Left renal pelvis (tissue), 4 donors: ENCODE data around the gene TMEM161B. TPM values are rescaled to one million over a fixed set of nuclear protein-coding genes. Genes with fewer than 3 reads are reported as not detected.
"Not testable (repeated sequence)": the region's sequence is repeated elsewhere in the genome, so short reads cannot be mapped to it uniquely, and the experiment has no call there.

Experiments
- DNase-seq, 4 donors: peaks; one replicate each; pipeline ENCODE4 v3.0.0-alpha.2; 2013; ENCODE audit warnings: low read depth in 4 of 4, low spot score in 3 of 4
- polyA plus RNA-seq, 4 donors: library from polyadenylated mRNA; unstranded; fragments of 120-200 nt; gene quantifications; one replicate each; pipeline ENCODE4 v1.2.1, GENCODE V29; 2013; ENCODE audit not compliant: insufficient read length in 4 of 4

The TMEM161B gene
- polyA plus RNA-seq: 10 to 100 TPM; 21.4 to 30.8 (median 25.9) TPM

GRCh38 chr5:88268385-88269184, at the start of gene TMEM161B:
TMEM161B (minus strand) TSS chr5:88268845; CDS start chr5:88268723, 122 bp downstream.
- DNase-seq: peak; percentile 72 to 82 (median 76)

- DNase-seq: no peak
Observed at GRCh38 chr5:88304356-88304755, 35.7 kb upstream of the TMEM161B start.

- DNase-seq: no peak
Observed at GRCh38 chr5:88298425-88298824, 29.8 kb upstream of the TMEM161B start.

GRCh38 chr5:88290801-88291200, 22.2 kb upstream of the TMEM161B start:
- no peak for DNase-seq

GRCh38 chr5:88288528-88289197, 20.0 kb upstream of the TMEM161B start:
- no peak for DNase-seq

DNA sequence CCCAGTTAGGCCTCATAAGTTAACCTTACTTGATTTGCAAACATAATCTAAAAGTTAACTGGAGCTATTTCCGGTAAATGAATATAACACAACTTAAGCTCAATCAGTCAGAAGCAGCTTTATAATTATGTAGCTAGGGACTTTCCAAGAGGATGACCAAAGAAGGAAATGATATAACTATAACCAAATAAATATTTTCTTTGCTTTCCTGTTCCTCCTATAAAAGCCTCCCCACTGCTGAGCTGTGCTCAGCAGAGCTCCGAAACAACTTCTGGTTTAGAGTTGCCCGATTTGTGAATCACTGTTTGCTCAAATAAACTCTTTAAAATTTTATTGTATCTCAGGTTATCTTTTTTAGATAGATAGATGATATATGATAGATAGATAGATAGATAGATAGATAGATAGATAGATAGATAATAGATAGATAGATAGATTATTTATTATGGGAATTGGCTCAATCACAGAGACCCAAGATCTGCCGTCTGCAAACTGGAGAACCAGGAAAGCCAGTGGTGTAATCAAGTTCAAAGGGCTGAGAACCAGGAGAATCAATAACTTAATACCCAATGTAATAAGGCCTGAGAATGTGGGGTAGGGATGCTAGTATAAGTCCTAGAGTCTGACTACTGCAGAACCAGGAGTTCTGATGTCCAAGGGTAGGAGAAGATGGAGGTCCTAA, 19.3 kb upstream of the TMEM161B start:
- DNase-seq: no peak

DNA sequence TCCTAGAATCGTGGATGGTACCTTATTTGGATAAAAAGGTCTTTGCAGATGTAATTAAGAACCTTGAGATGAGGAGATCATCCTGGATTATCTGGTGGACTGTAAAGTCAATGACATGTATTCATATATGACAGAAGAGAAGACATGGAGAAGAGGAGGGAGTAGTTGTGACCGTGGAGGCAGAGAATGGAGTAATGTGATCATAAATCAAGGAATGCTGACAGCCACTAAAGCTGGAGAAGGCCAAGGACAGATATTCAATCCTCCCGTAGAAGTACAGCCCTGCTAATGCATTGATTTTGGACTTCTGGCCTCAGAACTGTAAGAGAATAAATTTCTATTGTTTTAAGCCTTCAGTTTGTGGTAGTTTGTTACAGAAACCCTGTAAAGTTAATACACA, 18.7 kb upstream of the TMEM161B start:
- no peak for DNase-seq

GRCh38 chr5:88283690-88284089, 15.0 kb upstream of the TMEM161B start:
- no peak for DNase-seq

DNA sequence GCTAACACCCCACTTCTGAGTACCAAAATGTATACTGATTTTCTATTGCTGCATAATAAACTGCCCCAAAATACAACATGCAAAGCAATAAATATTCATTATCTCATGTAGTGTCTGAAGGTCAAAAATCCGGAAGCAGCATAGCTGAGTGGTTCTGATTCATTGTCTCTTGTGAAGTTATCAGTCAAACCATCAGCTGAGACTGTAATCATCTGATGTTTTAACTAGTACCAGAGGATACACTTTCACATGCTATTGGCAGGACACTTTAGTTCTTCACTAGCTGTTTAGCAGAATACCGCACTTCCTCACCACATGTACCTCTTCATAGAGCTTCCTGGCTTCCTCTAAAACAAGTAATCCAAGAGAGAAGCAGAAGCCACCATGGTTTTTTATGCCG, 12.7 kb upstream of the TMEM161B start:
- no peak for DNase-seq

DNA sequence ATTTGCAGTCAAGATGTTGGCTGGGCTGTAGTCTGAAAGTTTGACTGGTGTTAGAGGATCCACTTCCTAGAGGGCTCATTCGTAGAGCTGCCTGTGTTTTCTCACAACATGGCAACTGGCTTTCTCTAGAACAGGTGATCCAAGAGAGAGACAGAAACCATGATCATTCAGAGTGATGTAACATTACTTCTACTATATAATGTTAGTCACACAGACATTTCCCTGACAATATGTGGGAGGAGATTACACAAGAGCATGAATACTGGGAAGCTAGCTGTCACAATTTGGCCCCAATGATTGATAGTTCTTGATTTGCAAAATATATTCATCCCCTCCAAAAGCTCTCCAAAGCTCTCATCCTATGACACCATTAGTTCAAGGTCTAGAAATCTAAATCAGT, 10.9 kb upstream of the TMEM161B start:
- DNase-seq: no peak

DNA sequence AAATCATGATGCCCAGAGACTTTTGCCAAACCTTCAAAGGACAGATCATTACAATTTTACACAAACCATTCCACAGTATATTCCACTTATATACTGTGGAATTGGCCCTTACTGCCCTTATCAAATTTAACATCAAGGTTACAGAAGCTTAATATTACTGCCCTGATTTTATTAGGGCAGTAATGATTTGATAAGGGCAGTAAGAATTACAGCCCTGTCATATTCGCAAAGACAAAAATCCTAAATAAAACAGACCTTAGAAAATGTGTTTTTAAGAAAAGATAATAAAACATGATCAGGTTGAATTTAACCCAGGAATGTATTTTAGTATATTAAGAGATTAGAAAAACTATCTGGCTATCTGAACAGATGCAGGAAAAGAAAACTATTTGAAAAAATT, 7.7 kb upstream of the TMEM161B start:
- DNase-seq: no peak

DNA sequence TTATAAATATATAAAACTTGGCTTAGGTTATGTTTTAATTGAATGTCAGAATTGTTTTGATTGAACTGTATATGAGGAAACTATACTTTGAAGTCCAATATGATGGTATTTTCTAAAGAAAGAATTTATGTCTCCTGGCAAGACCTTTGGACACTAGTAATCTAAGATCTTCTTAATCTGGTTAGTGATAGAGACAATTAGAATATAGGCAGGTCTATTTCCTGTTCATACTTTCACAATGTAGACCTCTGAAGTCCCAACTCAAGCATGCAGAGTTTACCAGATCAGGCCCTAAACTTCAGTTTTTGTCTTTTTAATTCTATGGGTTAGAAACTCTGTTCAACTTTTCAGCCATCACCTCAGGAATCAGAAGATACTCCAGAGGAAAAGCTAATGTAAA, 6.9 kb upstream of the TMEM161B start:
- no peak for DNase-seq

DNA sequence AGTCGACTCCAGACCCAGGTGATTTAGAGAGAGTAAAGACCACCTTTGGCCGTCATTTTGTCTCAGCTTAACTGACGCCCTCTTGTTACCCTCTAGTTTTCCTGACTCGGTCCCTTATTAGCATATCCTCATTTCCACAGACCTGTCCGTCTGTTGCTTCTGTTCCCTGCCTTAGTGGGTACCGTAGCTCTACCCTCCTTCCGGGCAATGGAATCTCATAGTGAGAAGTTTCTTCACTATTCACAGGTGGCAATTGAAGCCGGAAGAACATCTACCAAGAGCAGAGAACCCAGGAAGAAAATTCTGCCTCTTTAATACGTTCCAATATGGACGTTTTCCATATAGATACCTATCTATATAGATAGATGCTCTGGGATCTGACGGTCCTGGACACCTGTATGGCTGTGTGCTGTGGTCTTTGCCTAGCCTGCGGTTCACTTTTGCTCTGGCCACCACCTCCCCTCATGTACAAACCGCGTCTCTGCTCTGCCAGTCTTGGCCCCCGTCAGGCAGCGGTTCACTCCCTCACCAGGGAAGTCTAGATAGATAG, 652 bp upstream of the TMEM161B start:
- peak in 2 of 4 donors; percentile 5 to 7 for DNase-seq

DNA sequence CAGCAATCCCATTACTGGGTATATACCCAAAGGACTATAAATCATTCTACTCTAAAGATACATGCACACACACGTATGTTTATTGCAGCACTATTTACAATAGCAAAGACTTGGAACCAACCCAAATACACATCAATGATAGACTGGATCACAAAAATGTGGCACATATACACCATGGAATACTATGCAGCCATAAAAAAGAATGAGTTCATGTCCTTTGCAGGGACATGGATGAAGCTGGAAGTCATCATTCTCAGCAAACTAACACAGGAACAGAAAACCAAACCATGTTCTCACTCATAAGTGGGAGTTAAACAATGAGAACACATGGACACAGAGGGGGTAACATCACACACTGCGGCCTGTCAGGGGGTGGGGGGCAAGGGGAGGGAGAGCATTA, 4.1 kb downstream of the TMEM161B start:
- not testable (repeated sequence) for DNase-seq

DNA sequence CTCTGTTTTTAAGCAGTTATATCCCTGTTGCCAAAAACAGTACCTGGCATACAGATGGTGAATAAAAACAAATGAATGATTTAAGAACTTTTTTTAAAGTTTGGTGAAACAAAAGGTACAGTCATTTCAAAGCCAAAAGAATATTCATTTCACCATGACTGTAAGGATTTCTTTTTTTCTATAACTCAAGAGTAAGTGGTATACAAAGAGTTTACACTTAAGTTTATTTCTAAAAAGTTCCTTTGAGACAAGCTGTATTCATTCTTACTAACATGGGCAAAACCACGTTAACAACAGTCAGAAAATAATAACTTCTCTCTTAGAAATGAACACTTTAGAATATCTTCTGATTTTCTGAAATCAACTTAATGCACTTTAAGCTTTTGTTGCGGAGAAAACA, 5.3 kb downstream of the TMEM161B start:
- no peak for DNase-seq

DNA sequence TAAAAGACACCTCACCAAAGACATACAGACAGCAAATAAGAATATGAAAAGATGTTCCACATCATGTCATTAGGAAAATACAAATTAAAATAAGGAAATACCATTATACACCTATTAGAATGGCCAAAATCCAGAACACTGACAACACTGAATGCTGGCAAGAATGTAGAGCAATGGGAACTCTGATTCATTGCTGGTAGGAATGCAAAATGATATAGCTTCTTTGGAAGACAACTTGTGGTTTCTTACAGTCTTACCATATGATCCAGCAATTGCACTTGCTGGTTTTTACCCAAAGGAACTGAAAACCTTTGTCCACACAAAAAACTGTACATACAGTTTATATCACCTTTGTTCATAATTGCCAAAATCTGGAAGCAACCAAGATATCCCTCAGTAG, 6.5 kb downstream of the TMEM161B start:
- DNase-seq: no peak

GRCh38 chr5:88258636-88259035, 10.0 kb downstream of the TMEM161B start:
- no peak for DNase-seq

DNA sequence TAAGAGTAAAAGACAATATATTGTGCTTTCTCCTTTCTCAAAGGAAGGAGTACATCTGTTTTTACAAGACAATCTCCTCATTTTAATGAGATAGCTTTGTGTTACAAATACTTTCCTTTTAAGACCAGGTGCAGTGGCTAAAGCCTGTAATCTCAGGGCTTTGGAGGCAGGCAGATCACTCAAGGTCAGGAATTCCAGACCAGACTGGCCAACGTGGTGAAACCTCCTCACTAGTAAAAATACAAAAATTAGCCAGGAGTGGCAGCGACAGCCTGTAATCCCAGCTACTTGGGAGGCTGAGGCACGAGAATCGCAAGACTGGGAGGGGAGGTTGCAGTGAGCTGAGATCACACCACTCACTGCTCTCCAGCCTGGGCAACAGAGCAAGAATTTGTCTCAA, 11.8 kb downstream of the TMEM161B start:
- DNase-seq: no peak

- DNase-seq: no peak
Observed at GRCh38 chr5:88256037-88256436, 12.6 kb downstream of the TMEM161B start.

DNA sequence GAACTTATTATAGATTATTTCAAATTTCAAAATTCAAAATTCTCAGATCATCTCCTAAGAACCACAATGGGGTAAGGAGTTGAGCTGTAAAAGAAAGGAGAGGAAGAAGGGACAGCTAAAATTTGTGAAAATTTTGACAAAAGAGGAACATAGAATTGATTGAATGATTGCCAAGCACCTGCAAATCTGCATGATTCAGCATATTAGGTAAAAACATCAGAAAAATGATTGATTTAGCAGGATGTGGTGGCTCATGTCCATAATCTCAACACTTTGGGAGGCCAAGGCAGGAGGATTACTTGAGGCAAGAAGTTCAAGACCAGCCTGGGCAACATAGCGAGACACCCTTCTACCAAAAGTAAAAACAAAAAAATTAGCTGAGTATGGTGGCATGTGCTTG, 14.3 kb downstream of the TMEM161B start:
- no peak for DNase-seq

GRCh38 chr5:88251048-88251711, 17.5 kb downstream of the TMEM161B start:
- DNase-seq: no peak
